ENCODE results near the gene STK24. TPM values are rescaled to one million over a fixed set of nuclear protein-coding genes. Genes with fewer than 3 reads are reported as not detected.

The STK24 gene
- total and polyA plus RNA-seq, 10 of the 15 experiments (the other 5 are each of a cell fraction or from before 2014, with no cell fraction given): 7.5 to 115 (median 52.9) TPM

DNA sequence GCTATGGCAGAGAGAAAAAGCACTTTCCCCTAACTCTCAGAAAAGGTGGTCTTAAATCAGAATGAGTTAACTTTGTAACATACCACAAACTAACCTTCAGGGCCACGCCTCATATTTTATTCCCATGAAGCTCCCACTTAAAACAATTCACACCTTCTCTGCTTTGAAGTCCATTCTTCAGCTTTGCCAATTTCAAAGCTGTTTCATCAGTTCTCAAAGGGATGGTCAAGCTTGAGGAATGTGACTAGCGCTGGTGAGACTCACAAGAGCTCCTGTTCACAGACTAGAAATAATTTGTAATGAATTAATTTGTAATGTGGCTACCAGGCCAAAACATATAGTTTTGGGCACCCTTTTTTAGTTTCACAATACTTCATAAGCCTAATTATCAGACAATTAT, 68.2 kb downstream of the STK24 start (continued):
- TF ChIP-seq PRDM15 (CRISPR knock-in tag; IDR thresholded peaks at IDR 0.05) (no peak), BCL11A (IDR thresholded peaks at IDR 0.05; ENCODE audit: low read depth, low read length) (no peak), SIN3A (IDR thresholded peaks at IDR 0.05; ENCODE audit: low read depth, low read length) (no peak), ZBTB40 (IDR thresholded peaks at IDR 0.05; ENCODE audit: borderline replicate concordance) (0 out of 2 replicates have a peak, but pooled peaks have one; percentile 30), TAF1 (IDR thresholded peaks at IDR 0.05; ENCODE audit: borderline replicate concordance, low read depth, low read length) (no peak), NRF1 (conservative IDR thresholded peaks at IDR 0.05; ENCODE audit: low read depth, low read length) (no peak), PKNOX1 (IDR thresholded peaks at IDR 0.05) (no peak)
